SK-N-MC (cell line): ENCODE results near the gene MYF5.

Source experiments
- EZH2 ChIP-seq: fragments of 200-600 bp; sonication (generic); IDR thresholded peaks from one replicate; pipeline ENCODE4 v1.6.1; 2017; ENCODE audit warnings: antibody characterized with exemption
- FOXP2 ChIP-seq: optimal IDR thresholded peaks from 2 replicates; pipeline ENCODE3; 2011; ENCODE audit warnings: mild to moderate bottlenecking, moderate library complexity; ENCODE audit not compliant: insufficient read depth; ENCODE audit errors: extremely low read length, control extremely low read depth
- POLR2AphosphoS5 ChIP-seq: IDR thresholded peaks from 2 replicates; pipeline ENCODE4 v1.6.1; 2012; ENCODE audit warnings: mild to moderate bottlenecking, low read depth, low read length, borderline replicate concordance

GRCh38 chr12:80681287-80681686 lies 35.4 kb upstream of the MYF5 start:
- TF ChIP-seq EZH2 = no peak
- no peak for TF ChIP-seq POLR2AphosphoS5
- no peak for TF ChIP-seq FOXP2
